ENCODE data around the gene TSPAN13. TPM values are rescaled to one million over a fixed set of nuclear protein-coding genes. Genes with fewer than 3 reads are reported as not detected.

The TSPAN13 gene
- total and polyA plus RNA-seq, 2 of the 4 experiments (the other 2 are of a cell fraction), result 3.0 to 5.0 TPM

GRCh38 chr7:16795624-16796023 is 42.1 kb downstream of the TSPAN13 start:
- ATAC-seq (ENCODE audit: low read depth) (no peak), DNase-seq (no peak)
- no peak overlapping the region for H2BK20ac ChIP-seq (ENCODE audit: low read depth, low read length)
- in situ Hi-C loops (cut with MboI; ENCODE audit: low sequenced_read_pairs), result no loop called here
- no peak for TF ChIP-seq NFE2L2 (IDR thresholded peaks at IDR 0.05; ENCODE audit: low read depth, low read length)
- no peak for TF ChIP-seq BHLHE40 (IDR thresholded peaks at IDR 0.05; ENCODE audit: low read depth, low read length)
- TF ChIP-seq FOS (IDR thresholded peaks at IDR 0.05; ENCODE audit: low read depth, low read length), result no peak
- no peak for TF ChIP-seq MAZ (IDR thresholded peaks at IDR 0.05; ENCODE audit: borderline replicate concordance, low read depth, low read length)
- TF ChIP-seq CHD1 (IDR thresholded peaks at IDR 0.05; ENCODE audit: low read depth, low read length), result no peak
- no peak for TF ChIP-seq USF2 (IDR thresholded peaks at IDR 0.05; ENCODE audit: low read depth, low read length)
- no peak for TF ChIP-seq ELK1 (IDR thresholded peaks at IDR 0.05; ENCODE audit: borderline replicate concordance, low read depth, low read length)
- no peak for TF ChIP-seq MXI1 (IDR thresholded peaks at IDR 0.05; ENCODE audit: borderline replicate concordance, low read depth, low read length)
- TF ChIP-seq SMC3 (IDR thresholded peaks at IDR 0.05; ENCODE audit: low read depth, low read length), result no peak
- no peak for TF ChIP-seq POLR2A (IDR thresholded peaks at IDR 0.05; ENCODE audit: low read depth, low read length)
- TF ChIP-seq RCOR1 (IDR thresholded peaks at IDR 0.05; ENCODE audit: insufficient replicate concordance, low read length), result no peak
- TF ChIP-seq RFX5 (IDR thresholded peaks at IDR 0.05; ENCODE audit: low read depth, low read length), result no peak
- no peak for TF ChIP-seq CTCF (conservative IDR thresholded peaks at IDR 0.05; ENCODE audit: low read depth, low read length)
- TF ChIP-seq RAD21 (IDR thresholded peaks at IDR 0.05; ENCODE audit: low read length), result no peak
- TF ChIP-seq MAFK (IDR thresholded peaks at IDR 0.05; ENCODE audit: low read depth, low read length), result no peak
- no peak for TF ChIP-seq CEBPB (IDR thresholded peaks at IDR 0.05; ENCODE audit: low read depth, low read length)
- H3K36me3 ChIP-seq (ENCODE audit: control insufficient read depth, insufficient read depth, low read length), result no peaks in the 10 kb centered on the region
- H3K23ac ChIP-seq (ENCODE audit: low read depth, low read length), result no peak overlapping the region
- 0 out of 2 replicates have a peak, but pooled peaks cover 2% of the 10 kb centered on the region for H3K9me1 ChIP-seq (ENCODE audit: insufficient read depth, low read length)
- no peak overlapping the region for H4K8ac ChIP-seq (ENCODE audit: low read depth in 2 of 2, low read length in 2 of 2)
- H3K56ac ChIP-seq (ENCODE audit: extremely low read depth, insufficient read depth, low read length), result no peak overlapping the region
- H3K4me3 ChIP-seq (ENCODE audit: insufficient read depth, low read depth, low read length), result no peak overlapping the region
- no peak overlapping the region for H2AK5ac ChIP-seq (ENCODE audit: low read depth, low read length)
- no peaks in the 10 kb centered on the region for H3K79me1 ChIP-seq (ENCODE audit: low read depth in 1 of 2, low read length in 2 of 2)
- no peak overlapping the region for H4K91ac ChIP-seq (ENCODE audit: insufficient read depth, low read depth, low read length)
- dilution Hi-C loops (cut with HindIII; ENCODE audit: low sequenced_read_pairs, unreplicated experiment), result no loop called here
- CTCF ChIA-PET, result no interaction called here
- H4K20me1 ChIP-seq (ENCODE audit: insufficient read depth, low read length), result no peaks in the 10 kb centered on the region
- H3K4me2 ChIP-seq (ENCODE audit: low read depth, low read length), result no peak overlapping the region
- no TSS peak for BruUV-seq (replicated peaks)
- 70% methylated on average over 3 of the region's 6 CpGs; no CpG with 5 or more reads in 1 of the 2 experiments for WGBS, 2 experiments (ENCODE audit: extremely low coverage in 2 of 2, insufficient read length in 1 of 2)
- no peak overlapping the region for H3K14ac ChIP-seq (replicated peaks; ENCODE audit: low read depth, low read length)
- H2AK9ac ChIP-seq (replicated peaks; ENCODE audit: low read depth, low read length, poor library complexity), result no peak overlapping the region
- H3K9me3 ChIP-seq (ENCODE audit: control insufficient read depth, insufficient read depth, low read length), result no peaks in the 10 kb centered on the region
- H2BK15ac ChIP-seq (ENCODE audit: low read depth, low read length), result no peak overlapping the region
- no peak overlapping the region for H3K27ac ChIP-seq (ENCODE audit: insufficient read depth, low read length)
- no peak overlapping the region for H3K9ac ChIP-seq (ENCODE audit: low read depth, low read length)
- intact Hi-C loops (cut with micrococcal nuclease), result no loop called here
- no peak overlapping the region for H2BK120ac ChIP-seq (ENCODE audit: low read depth, low read length)
- H3K18ac ChIP-seq (ENCODE audit: low read depth, low read length), result no peak overlapping the region
- H3K4me1 ChIP-seq (ENCODE audit: control insufficient read depth, insufficient read depth, low read length), result no peaks in the 10 kb centered on the region
- H3K4ac ChIP-seq (ENCODE audit: low read depth, low read length), result no peak overlapping the region
- no peak overlapping the region for H2AFZ ChIP-seq (replicated peaks; ENCODE audit: low read length, poor library complexity)
- peaks cover 9% of the 10 kb centered on the region for H3K27me3 ChIP-seq (ENCODE audit: control insufficient read depth, insufficient read depth, low read length)
- no peak overlapping the region for H4K5ac ChIP-seq (ENCODE audit: low read depth, low read length)
- H2BK5ac ChIP-seq (ENCODE audit: low read depth, low read length, poor library complexity, severe bottlenecking), result no peak overlapping the region
- POLR2A ChIA-PET (ENCODE audit: unreplicated experiment), result no interaction called here
